K562 (cell line): ENCODE data around the gene LDLRAD3. TPM values are rescaled to one million over a fixed set of nuclear protein-coding genes. Genes with fewer than 3 reads are reported as not detected.

Experiments used
- CC2D1A ChIP-seq: fragments of 450-650 bp; IDR thresholded peaks from 2 replicates; pipeline ENCODE4 v1.6.1; 2017; ENCODE audit warnings: mild to moderate bottlenecking
- DDX20 ChIP-seq: fragments of 450-650 bp; IDR thresholded peaks from 2 replicates; pipeline ENCODE4 v1.6.1; 2016; ENCODE audit warnings: missing genetic modification characterization, low read depth, mild to moderate bottlenecking, missing compliant biosample characterization, moderate library complexity
- ELK3 ChIP-seq: fragments of 450-650 bp; formaldehyde crosslinking; IDR thresholded peaks from 2 replicates; pipeline ENCODE4 v1.4.0; 2020; ENCODE audit warnings: mild to moderate bottlenecking
- LARP7 ChIP-seq: fragments of 450-650 bp; IDR thresholded peaks from 2 replicates; pipeline ENCODE4 v1.6.1; 2016
- RBM17 ChIP-seq: fragments of 200-400 bp; formaldehyde crosslinking; IDR thresholded peaks from 2 replicates; pipeline ENCODE4 v1.6.1; 2017; ENCODE audit warnings: low read depth, mild to moderate bottlenecking, low read length, borderline replicate concordance
- SIN3B ChIP-seq: fragments of 450-650 bp; IDR thresholded peaks from 2 replicates; pipeline ENCODE4 v1.6.1; 2017; ENCODE audit warnings: low read depth, mild to moderate bottlenecking, moderate library complexity
- THRA ChIP-seq: fragments of 450-650 bp; IDR thresholded peaks from 2 replicates; pipeline ENCODE4 v1.6.1; 2017; ENCODE audit warnings: mild to moderate bottlenecking, moderate library complexity
- polyA plus RNA-seq, 8 experiments: library from polyadenylated mRNA; depleted of rRNA in 4 of 8; stranded (reverse) in 5 of 8; unstranded in 3 of 8; fragments of >200 nt; fragmentation: Nextera tagmentation in 2 of 8; fragmentation: Illumina TruSeq in 1 of 8; extraction: Ambion mirVana in 2 of 8; extraction: Trizol in 1 of 8; gene quantifications; 2 replicates each; pipeline versions ENCODE4 v1.2.1 to v1.2.3, GENCODE V29; 2011 to 2014; ENCODE audit warnings: inconsistent platforms in 1 of 8, missing spikeins in 1 of 8
- total RNA-seq, 7 experiments: library from RNA; depleted of rRNA in 6 of 7; stranded (reverse); fragments of >200 nt in 6 of 7; fragmentation: Illumina TruSeq in 2 of 7; extraction: Trizol in 2 of 7; gene quantifications; 2 replicates each; pipeline versions ENCODE4 v1.2.1 to v1.2.3, GENCODE V29; 2011 to 2021; ENCODE audit warnings: low replicate concordance in 1 of 7
- TF ChIP-seq, protein P1 (sequence below): fragments of 450-650 bp; IDR thresholded peaks from 2 replicates; pipeline ENCODE4 v1.6.1; 2018; ENCODE audit warnings: mild to moderate bottlenecking, low read depth; ENCODE audit not compliant: partially characterized antibody
- TF ChIP-seq, protein P2 (sequence below): fragments of 250-450 bp; sonication (Bioruptor Pico); IDR thresholded peaks from 2 replicates; pipeline ENCODE4 v1.4.0; 2020

The LDLRAD3 gene
- total and polyA plus RNA-seq, 9 of the 15 experiments (the other 6 are each of a cell fraction or from before 2014, with no cell fraction given): 0.73 to 7.2 (median 3.5) TPM

DNA sequence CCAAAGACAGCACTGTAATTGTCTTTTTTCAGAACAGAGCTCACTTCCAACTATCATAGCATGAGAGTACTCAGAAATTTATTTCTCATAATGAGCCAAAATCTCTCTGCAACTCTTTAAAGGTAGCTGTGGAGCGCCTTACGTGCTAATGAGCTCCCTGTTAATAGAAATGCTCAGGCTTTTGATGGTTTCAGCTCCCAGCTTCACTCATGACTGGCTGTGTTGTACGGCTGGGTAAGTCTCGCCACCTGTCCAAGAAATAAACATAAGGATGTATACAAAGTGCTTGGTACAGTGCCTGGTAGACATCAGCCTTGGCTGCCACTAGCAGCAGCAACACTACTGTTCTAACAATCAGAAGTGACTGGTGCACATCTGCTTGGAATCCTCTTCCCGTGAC lies 109.4 kb downstream of the LDLRAD3 start (continued):
- TF ChIP-seq, protein P1, sequence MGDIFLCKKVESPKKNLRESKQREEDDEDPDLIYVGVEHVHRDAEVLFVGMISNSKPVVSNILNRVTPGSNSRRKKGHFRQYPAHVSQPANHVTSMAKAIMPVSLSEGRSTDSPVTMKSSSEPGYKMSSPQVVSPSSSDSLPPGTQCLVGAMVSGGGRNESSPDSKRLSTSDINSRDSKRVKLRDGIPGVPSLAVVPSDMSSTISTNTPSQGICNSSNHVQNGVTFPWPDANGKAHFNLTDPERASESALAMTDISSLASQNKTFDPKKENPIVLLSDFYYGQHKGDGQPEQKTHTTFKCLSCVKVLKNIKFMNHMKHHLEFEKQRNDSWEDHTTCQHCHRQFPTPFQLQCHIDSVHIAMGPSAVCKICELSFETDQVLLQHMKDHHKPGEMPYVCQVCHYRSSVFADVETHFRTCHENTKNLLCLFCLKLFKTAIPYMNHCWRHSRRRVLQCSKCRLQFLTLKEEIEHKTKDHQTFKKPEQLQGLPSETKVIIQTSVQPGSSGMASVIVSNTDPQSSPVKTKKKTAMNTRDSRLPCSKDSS: no peak
- no peak for TF ChIP-seq CC2D1A
- no peak for TF ChIP-seq DDX20
- no peak for TF ChIP-seq THRA
- no peak for TF ChIP-seq LARP7
- TF ChIP-seq SIN3B: no peak
- TF ChIP-seq, protein P2, sequence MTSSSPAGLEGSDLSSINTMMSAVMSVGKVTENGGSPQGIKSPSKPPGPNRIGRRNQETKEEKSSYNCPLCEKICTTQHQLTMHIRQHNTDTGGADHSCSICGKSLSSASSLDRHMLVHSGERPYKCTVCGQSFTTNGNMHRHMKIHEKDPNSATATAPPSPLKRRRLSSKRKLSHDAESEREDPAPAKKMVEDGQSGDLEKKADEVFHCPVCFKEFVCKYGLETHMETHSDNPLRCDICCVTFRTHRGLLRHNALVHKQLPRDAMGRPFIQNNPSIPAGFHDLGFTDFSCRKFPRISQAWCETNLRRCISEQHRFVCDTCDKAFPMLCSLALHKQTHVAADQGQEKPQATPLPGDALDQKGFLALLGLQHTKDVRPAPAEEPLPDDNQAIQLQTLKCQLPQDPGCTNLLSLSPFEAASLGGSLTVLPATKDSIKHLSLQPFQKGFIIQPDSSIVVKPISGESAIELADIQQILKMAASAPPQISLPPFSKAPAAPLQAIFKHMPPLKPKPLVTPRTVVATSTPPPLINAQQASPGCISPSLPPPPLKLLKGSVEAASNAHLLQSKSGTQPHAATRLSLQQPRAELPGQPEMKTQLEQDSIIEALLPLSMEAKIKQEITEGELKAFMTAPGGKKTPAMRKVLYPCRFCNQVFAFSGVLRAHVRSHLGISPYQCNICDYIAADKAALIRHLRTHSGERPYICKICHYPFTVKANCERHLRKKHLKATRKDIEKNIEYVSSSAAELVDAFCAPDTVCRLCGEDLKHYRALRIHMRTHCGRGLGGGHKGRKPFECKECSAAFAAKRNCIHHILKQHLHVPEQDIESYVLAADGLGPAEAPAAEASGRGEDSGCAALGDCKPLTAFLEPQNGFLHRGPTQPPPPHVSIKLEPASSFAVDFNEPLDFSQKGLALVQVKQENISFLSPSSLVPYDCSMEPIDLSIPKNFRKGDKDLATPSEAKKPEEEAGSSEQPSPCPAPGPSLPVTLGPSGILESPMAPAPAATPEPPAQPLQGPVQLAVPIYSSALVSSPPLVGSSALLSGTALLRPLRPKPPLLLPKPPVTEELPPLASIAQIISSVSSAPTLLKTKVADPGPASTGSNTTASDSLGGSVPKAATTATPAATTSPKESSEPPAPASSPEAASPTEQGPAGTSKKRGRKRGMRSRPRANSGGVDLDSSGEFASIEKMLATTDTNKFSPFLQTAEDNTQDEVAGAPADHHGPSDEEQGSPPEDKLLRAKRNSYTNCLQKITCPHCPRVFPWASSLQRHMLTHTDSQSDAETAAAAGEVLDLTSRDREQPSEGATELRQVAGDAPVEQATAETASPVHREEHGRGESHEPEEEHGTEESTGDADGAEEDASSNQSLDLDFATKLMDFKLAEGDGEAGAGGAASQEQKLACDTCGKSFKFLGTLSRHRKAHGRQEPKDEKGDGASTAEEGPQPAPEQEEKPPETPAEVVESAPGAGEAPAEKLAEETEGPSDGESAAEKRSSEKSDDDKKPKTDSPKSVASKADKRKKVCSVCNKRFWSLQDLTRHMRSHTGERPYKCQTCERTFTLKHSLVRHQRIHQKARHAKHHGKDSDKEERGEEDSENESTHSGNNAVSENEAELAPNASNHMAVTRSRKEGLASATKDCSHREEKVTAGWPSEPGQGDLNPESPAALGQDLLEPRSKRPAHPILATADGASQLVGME (CRISPR knock-in tag): no peak
- no peak for TF ChIP-seq ELK3
- TF ChIP-seq RBM17: no peak
